GM12892 (cell line): ENCODE results near the gene HBE1.

ENCODE experiments used
- POLR2A ChIP-seq: IDR thresholded peaks from 2 replicates; pipeline ENCODE4 v1.6.1; 2011; ENCODE audit warnings: low read depth, low read length, control low read depth
- POLR2AphosphoS5 ChIP-seq: IDR thresholded peaks from 2 replicates; pipeline ENCODE4 v1.6.1; 2011; ENCODE audit warnings: low read depth, low read length, control low read depth
- TAF1 ChIP-seq: IDR thresholded peaks from 2 replicates; pipeline ENCODE4 v1.6.1; 2011; ENCODE audit warnings: low read depth, mild to moderate bottlenecking, control low read depth, low read length, borderline replicate concordance

GRCh38 chr11:5232176-5232575 lies 37.6 kb downstream of the HBE1 start:
- TF ChIP-seq TAF1 (no peak), POLR2A (no peak), POLR2AphosphoS5 (no peak)
